CD4-positive, alpha-beta T cell (primary cell): Measurements from ENCODE around the gene LIMCH1. TPM values are rescaled to one million over a fixed set of nuclear protein-coding genes. Genes with fewer than 3 reads are reported as not detected.

Experiments
- ATAC-seq: fragments of 200-7000 bp; cut with Tn5 transposase; one replicate; pipeline ENCODE4 v1.10.0; 2022; ENCODE audit warnings: mild to moderate bottlenecking; ENCODE audit not compliant: poor library complexity
- CTCF ChIA-PET: fragments of 350-600 bp; sonication (Branson Sonifier 250); formaldehyde crosslinking; loops from one replicate; lab custom pipeline; 2021; ENCODE audit warnings: antibody characterized with exemption, inconsistent platforms; lab: Charles Lee
- POLR2A ChIA-PET: fragments of 350-600 bp; sonication (Branson Sonifier 250); formaldehyde crosslinking; loops from one replicate; lab custom pipeline; 2021; ENCODE audit warnings: antibody characterized with exemption, inconsistent platforms; lab: Charles Lee
- DNase-seq, 14 experiments: peaks; one replicate each; pipeline ENCODE4 v3.0.0-alpha.2; 2013 to 2020; ENCODE audit warnings: mixed read lengths in 2 of 14
- H3K27ac ChIP-seq, 2 donors: one replicate each; pipeline versions ENCODE4 v1.5.1 to v1.7.0; 2013; ENCODE audit warnings: low read length in 2 of 2, low read depth in 1 of 2, mild to moderate bottlenecking in 1 of 2
- H3K27me3 ChIP-seq, 2 experiments: 1 replicate in 1 of 2; 2 replicates in 1 of 2; pipeline versions ENCODE4 v1.6.1 to v1.7.0; 2013; ENCODE audit warnings: low read length in 2 of 2, control low read depth in 1 of 2, mild to moderate bottlenecking in 1 of 2, moderate library complexity in 1 of 2; ENCODE audit not compliant: insufficient read depth in 2 of 2, control insufficient read depth in 1 of 2
- H3K36me3 ChIP-seq: one replicate; pipeline ENCODE4 v1.6.1; 2013; ENCODE audit warnings: low read length, control low read depth; ENCODE audit not compliant: insufficient read depth
- H3K4me1 ChIP-seq: one replicate; pipeline ENCODE4 v1.6.1; 2013; ENCODE audit warnings: low read length, control low read depth; ENCODE audit not compliant: insufficient read depth
- H3K4me3 ChIP-seq: one replicate; pipeline ENCODE4 v1.5.1; 2013; ENCODE audit warnings: mild to moderate bottlenecking, low read length, moderate library complexity
- H3K9me3 ChIP-seq, 2 experiments: 1 replicate in 1 of 2; 2 replicates in 1 of 2; pipeline versions ENCODE4 v1.6.1 to v1.7.0; 2013; ENCODE audit warnings: low read length in 2 of 2, mild to moderate bottlenecking in 2 of 2, control low read depth in 1 of 2, moderate library complexity in 1 of 2; ENCODE audit not compliant: control insufficient read depth in 1 of 2, insufficient read depth in 1 of 2
- H3K27ac Mint-ChIP-seq: one replicate; pipeline ENCODE4 v1.8.0; 2020; ENCODE audit warnings: mixed read lengths
- H3K27me3 Mint-ChIP-seq: one replicate; pipeline ENCODE4 v1.8.0; 2021; ENCODE audit warnings: mixed read lengths
- H3K36me3 Mint-ChIP-seq: one replicate; pipeline ENCODE4 v1.8.0; 2021; ENCODE audit warnings: low read depth, mixed read lengths
- H3K4me1 Mint-ChIP-seq: one replicate; pipeline ENCODE4 v1.8.0; 2021; ENCODE audit warnings: low read depth, mixed read lengths
- H3K4me3 Mint-ChIP-seq: one replicate; pipeline ENCODE4 v1.8.0; 2020; ENCODE audit warnings: mild to moderate bottlenecking, mixed read lengths
- H3K9me3 Mint-ChIP-seq: one replicate; pipeline ENCODE4 v1.8.0; 2020; ENCODE audit warnings: mixed read lengths
- CTCF ChIP-seq: fragments of 200-600 bp; IDR thresholded peaks from one replicate; pipeline ENCODE4 v1.8.0; 2022; ENCODE audit warnings: antibody characterized with exemption, mild to moderate bottlenecking
- intact Hi-C, 2 experiments: fragments of 100-400 bp; cut with DNase I in 1 of 2; cut with micrococcal nuclease in 1 of 2; formaldehyde crosslinking; loops; one replicate each; pipeline versions ENCODE4 v1.15.1 to v1.9.0; 2023 to 2025; cut with DNase I, micrococcal nuclease
- total RNA-seq, 174 experiments: library from RNA in 2 of 174; stranded (reverse) in 2 of 174; gene quantifications; one replicate each; pipeline ENCODE4 v1.2.3 and lab custom pipeline; 2021 to 2026

The LIMCH1 gene
- total RNA-seq, 2 experiments from 2014 or later: not detected

- intact Hi-C loops: no loop called here
- CTCF ChIA-PET: no interaction called here
- Mint-ChIP-seq H3K4me1 (no peaks in the 10 kb centered on the region), H3K4me3 (no peak overlapping the region), H3K36me3 (no peaks in the 10 kb centered on the region), H3K27ac (no peak overlapping the region), H3K27me3 (no peaks in the 10 kb centered on the region), H3K9me3 (no peaks in the 10 kb centered on the region)
- POLR2A ChIA-PET: no interaction called here
- Histone ChIP-seq H3K4me3 (no peak overlapping the region), H3K27ac (no peak overlapping the region), H3K9me3 (no peaks in the 10 kb centered on the region), H3K36me3 (no peaks in the 10 kb centered on the region), H3K27me3 (no peaks in the 10 kb centered on the region), H3K4me1 (no peaks in the 10 kb centered on the region)
- DNase-seq (no peak), ATAC-seq (no peak)
- TF ChIP-seq CTCF: no peak
These were observed 64.2 kb downstream of the LIMCH1 start for GRCh38 chr4:41602113-41602512.

- no peaks in the 10 kb centered on the region for H3K9me3 Mint-ChIP-seq
- H3K4me1 Mint-ChIP-seq: no peaks in the 10 kb centered on the region
These were observed 65.0 kb downstream of the LIMCH1 start for GRCh38 chr4:41602886-41603498.

GRCh38 chr4:41609851-41610250, 71.9 kb downstream of the LIMCH1 start:
- ChIA-PET POLR2A (no interaction called here), CTCF (no interaction called here)
- Histone ChIP-seq H3K27ac (no peak overlapping the region), H3K27me3 (no peaks in the 10 kb centered on the region), H3K36me3 (no peaks in the 10 kb centered on the region), H3K4me3 (no peak overlapping the region), H3K9me3 (no peaks in the 10 kb centered on the region), H3K4me1 (no peaks in the 10 kb centered on the region)
- Mint-ChIP-seq H3K27me3 (peaks cover 6% of the 10 kb centered on the region), H3K4me1 (no peaks in the 10 kb centered on the region), H3K9me3 (no peaks in the 10 kb centered on the region), H3K27ac (no peak overlapping the region), H3K4me3 (no peak overlapping the region), H3K36me3 (no peaks in the 10 kb centered on the region)
- intact Hi-C loops: no loop called here
- TF ChIP-seq CTCF: no peak
- ATAC-seq (no peak), DNase-seq (no peak)

More at GRCh38 chr4:41602886-41603498, 65.0 kb downstream of the LIMCH1 start:
- H3K9me3 ChIP-seq: no peaks in the 10 kb centered on the region
- ATAC-seq: no peak
- no peak for DNase-seq
- no peaks in the 10 kb centered on the region for H3K4me1 ChIP-seq
- no peak overlapping the region for H3K4me3 ChIP-seq
- POLR2A ChIA-PET: no interaction called here
- Mint-ChIP-seq H3K27me3 (no peaks in the 10 kb centered on the region), H3K36me3 (no peaks in the 10 kb centered on the region), H3K27ac (no peak overlapping the region), H3K4me3 (no peak overlapping the region)
- CTCF ChIA-PET: no interaction called here
- H3K27me3 ChIP-seq: no peaks in the 10 kb centered on the region
- intact Hi-C loops: no loop called here
- TF ChIP-seq CTCF: no peak
- no peak overlapping the region for H3K27ac ChIP-seq
- H3K36me3 ChIP-seq: no peaks in the 10 kb centered on the region
